Measurements from ENCODE around the gene FNDC3B.

FNDC3B gene

GRCh38 chr3:172161959-172162358, 122.6 kb downstream of the FNDC3B start:
- H3K36me3 ChIP-seq (ENCODE audit: insufficient read depth, low read length): no peaks in the 10 kb centered on the region
- no peaks in the 10 kb centered on the region; the same call in 1 of the 2 replicates for H3K79me2 ChIP-seq (ENCODE audit: insufficient read depth, low read length)
- no peaks in the 10 kb centered on the region for H3K4me1 ChIP-seq (ENCODE audit: insufficient read depth, low read length, poor library complexity, severe bottlenecking)
- no peak overlapping the region for H3K4me2 ChIP-seq (ENCODE audit: low read depth, low read length, poor library complexity, severe bottlenecking)
- H3F3A ChIP-seq (ENCODE audit: low read depth): no peaks in the 10 kb centered on the region
- H3K9me2 ChIP-seq (replicated peaks; ENCODE audit: low read depth, low read length): no peaks in the 10 kb centered on the region
- no peaks in the 10 kb centered on the region for H3K9me3 ChIP-seq (ENCODE audit: insufficient read depth, low read depth, low read length)
- no peak overlapping the region for H3K9ac ChIP-seq (ENCODE audit: low read depth, low read length, poor library complexity, severe bottlenecking)
- H2AFZ ChIP-seq (ENCODE audit: low read length): no peak overlapping the region
- no peak overlapping the region for H3K4me3 ChIP-seq (ENCODE audit: low read length, poor library complexity, severe bottlenecking)
- no peaks in the 10 kb centered on the region for H3K27me3 ChIP-seq (ENCODE audit: insufficient read depth, low read length, poor library complexity, severe bottlenecking)
- TF ChIP-seq EZH2phosphoT487 (IDR thresholded peaks at IDR 0.05; ENCODE audit: borderline replicate concordance) (no peak), CTCF (conservative IDR thresholded peaks at IDR 0.05; ENCODE audit: low read length) (no peak)
- H4K20me1 ChIP-seq (ENCODE audit: insufficient read depth, low read length, poor library complexity, severe bottlenecking): no peaks in the 10 kb centered on the region

- Histone ChIP-seq H3K4me1 (ENCODE audit: insufficient read depth, low read length, poor library complexity, severe bottlenecking) (no peaks in the 10 kb centered on the region), H3K9me3 (ENCODE audit: insufficient read depth, low read depth, low read length) (no peaks in the 10 kb centered on the region), H3K9me2 (replicated peaks; ENCODE audit: low read depth, low read length) (no peaks in the 10 kb centered on the region), H3F3A (ENCODE audit: low read depth) (no peaks in the 10 kb centered on the region), H4K20me1 (ENCODE audit: insufficient read depth, low read length, poor library complexity, severe bottlenecking) (no peaks in the 10 kb centered on the region), H2AFZ (ENCODE audit: low read length) (no peak overlapping the region), H3K36me3 (ENCODE audit: insufficient read depth, low read length) (no peaks in the 10 kb centered on the region), H3K9ac (ENCODE audit: low read depth, low read length, poor library complexity, severe bottlenecking) (no peak overlapping the region), H3K4me2 (ENCODE audit: low read depth, low read length, poor library complexity, severe bottlenecking) (no peak overlapping the region), H3K79me2 (ENCODE audit: insufficient read depth, low read length) (no peaks in the 10 kb centered on the region; the same call in 1 of the 2 replicates), H3K4me3 (ENCODE audit: low read length, poor library complexity, severe bottlenecking) (no peak overlapping the region), H3K27me3 (ENCODE audit: insufficient read depth, low read length, poor library complexity, severe bottlenecking) (no peaks in the 10 kb centered on the region)
- TF ChIP-seq EZH2phosphoT487 (IDR thresholded peaks at IDR 0.05; ENCODE audit: borderline replicate concordance): no peak
- no peak for TF ChIP-seq CTCF (conservative IDR thresholded peaks at IDR 0.05; ENCODE audit: low read length)
Measured at GRCh38 chr3:172163320-172163719, 123.9 kb downstream of the FNDC3B start.

- peaks cover 5% of the 10 kb centered on the region for H3K4me1 ChIP-seq (ENCODE audit: insufficient read depth, low read length, poor library complexity, severe bottlenecking)
- TF ChIP-seq CTCF (conservative IDR thresholded peaks at IDR 0.05; ENCODE audit: low read length) (no peak), EZH2phosphoT487 (IDR thresholded peaks at IDR 0.05; ENCODE audit: borderline replicate concordance) (no peak)
- no peaks in the 10 kb centered on the region for H3K9me2 ChIP-seq (replicated peaks; ENCODE audit: low read depth, low read length)
- no peaks in the 10 kb centered on the region for H3K9me3 ChIP-seq (ENCODE audit: insufficient read depth, low read depth, low read length)
- H4K20me1 ChIP-seq (ENCODE audit: insufficient read depth, low read length, poor library complexity, severe bottlenecking): no peaks in the 10 kb centered on the region
- H3K4me3 ChIP-seq (ENCODE audit: low read length, poor library complexity, severe bottlenecking): no peak overlapping the region
- no peaks in the 10 kb centered on the region; the same call in 1 of the 2 replicates for H3K36me3 ChIP-seq (ENCODE audit: insufficient read depth, low read length)
- no peaks in the 10 kb centered on the region for H3F3A ChIP-seq (ENCODE audit: low read depth)
- H2AFZ ChIP-seq (ENCODE audit: low read length): no peak overlapping the region
- H3K9ac ChIP-seq (ENCODE audit: low read depth, low read length, poor library complexity, severe bottlenecking): no peak overlapping the region
- no peak overlapping the region for H3K4me2 ChIP-seq (ENCODE audit: low read depth, low read length, poor library complexity, severe bottlenecking)
- H3K79me2 ChIP-seq (ENCODE audit: insufficient read depth, low read length): no peaks in the 10 kb centered on the region; the same call in 1 of the 2 replicates
- H3K27me3 ChIP-seq (ENCODE audit: insufficient read depth, low read length, poor library complexity, severe bottlenecking): no peaks in the 10 kb centered on the region
Measured at GRCh38 chr3:172164620-172165362, 125.4 kb downstream of the FNDC3B start.

Data from Loucy (cell line).